Measurements from ENCODE around the gene SLC9B2. TPM values are rescaled to one million over a fixed set of nuclear protein-coding genes. Genes with fewer than 3 reads are reported as not detected.

The SLC9B2 gene
- total RNA-seq, 1 experiment from 2014 or later = 4.6 TPM

- TF ChIP-seq AFF4 (CRISPR knock-in tag; IDR thresholded peaks at IDR 0.05; ENCODE audit: borderline replicate concordance) (no peak), ATF1 (CRISPR knock-in tag; IDR thresholded peaks at IDR 0.05) (no peak), ATF2 (CRISPR knock-in tag; IDR thresholded peaks at IDR 0.05; ENCODE audit: borderline replicate concordance, low read depth) (no peak), ZNF671 (CRISPR knock-in tag; IDR thresholded peaks at IDR 0.05) (no peak), NR1H2 (CRISPR knock-in tag; IDR thresholded peaks at IDR 0.05) (no peak), KAT7 (CRISPR knock-in tag; IDR thresholded peaks at IDR 0.05; ENCODE audit: borderline replicate concordance) (no peak), ZNF532 (CRISPR knock-in tag; IDR thresholded peaks at IDR 0.05; ENCODE audit: borderline replicate concordance) (no peak)
Observed at GRCh38 chr4:103067841-103068547, 8.6 kb downstream of the SLC9B2 start (continued).

- ChIA-PET POLR2A (no interaction called here), CTCF (no interaction called here)
- no peaks in the 10 kb centered on the region for H3K36me3 Mint-ChIP-seq
- H3K27ac Mint-ChIP-seq = no peak overlapping the region
- H3K4me3 Mint-ChIP-seq = no peak overlapping the region
- no peaks in the 10 kb centered on the region for H3K4me1 Mint-ChIP-seq
- ATAC-seq = no peak
- H3K9me3 Mint-ChIP-seq = no peaks in the 10 kb centered on the region
- no peak for DNase-seq (ENCODE audit: low spot score)
- TF ChIP-seq ZBTB21 (CRISPR knock-in tag; IDR thresholded peaks at IDR 0.05; ENCODE audit: borderline replicate concordance) (no peak), GTF2I (CRISPR knock-in tag; conservative IDR thresholded peaks at IDR 0.05) (no peak), FOXP4 (CRISPR knock-in tag; IDR thresholded peaks at IDR 0.05) (no peak), PRDM15 (CRISPR knock-in tag; IDR thresholded peaks at IDR 0.05) (no peak), NR1H2 (CRISPR knock-in tag; IDR thresholded peaks at IDR 0.05) (no peak)
- H3K27me3 Mint-ChIP-seq (ENCODE audit: low read depth) = no peaks in the 10 kb centered on the region; the same call in 1 of the 2 replicates
Observed at GRCh38 chr4:103060453-103061148, 16.0 kb downstream of the SLC9B2 start.

Measured in WTC11 (cell line).